Measurements from ENCODE around the gene IGHMBP2.

The IGHMBP2 gene

DNA sequence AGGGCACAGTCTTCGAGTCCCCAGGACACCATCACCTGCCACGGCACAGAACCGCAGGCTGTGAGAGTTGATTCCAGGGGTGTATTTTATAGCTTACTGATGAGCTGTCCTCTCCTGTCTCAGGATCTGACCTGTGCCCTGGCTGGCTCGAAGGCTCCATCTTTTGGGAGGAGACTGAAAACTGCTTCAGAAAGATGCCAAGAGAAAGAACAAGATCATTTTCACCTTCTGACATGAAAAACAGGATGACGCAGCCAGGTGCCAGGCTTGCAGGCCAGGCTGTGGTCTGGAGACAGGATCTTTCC is 74.9 kb downstream of the IGHMBP2 start:
- in situ Hi-C loops (cut with MboI; ENCODE audit: low sequenced_read_pairs), result no loop called here

DNA sequence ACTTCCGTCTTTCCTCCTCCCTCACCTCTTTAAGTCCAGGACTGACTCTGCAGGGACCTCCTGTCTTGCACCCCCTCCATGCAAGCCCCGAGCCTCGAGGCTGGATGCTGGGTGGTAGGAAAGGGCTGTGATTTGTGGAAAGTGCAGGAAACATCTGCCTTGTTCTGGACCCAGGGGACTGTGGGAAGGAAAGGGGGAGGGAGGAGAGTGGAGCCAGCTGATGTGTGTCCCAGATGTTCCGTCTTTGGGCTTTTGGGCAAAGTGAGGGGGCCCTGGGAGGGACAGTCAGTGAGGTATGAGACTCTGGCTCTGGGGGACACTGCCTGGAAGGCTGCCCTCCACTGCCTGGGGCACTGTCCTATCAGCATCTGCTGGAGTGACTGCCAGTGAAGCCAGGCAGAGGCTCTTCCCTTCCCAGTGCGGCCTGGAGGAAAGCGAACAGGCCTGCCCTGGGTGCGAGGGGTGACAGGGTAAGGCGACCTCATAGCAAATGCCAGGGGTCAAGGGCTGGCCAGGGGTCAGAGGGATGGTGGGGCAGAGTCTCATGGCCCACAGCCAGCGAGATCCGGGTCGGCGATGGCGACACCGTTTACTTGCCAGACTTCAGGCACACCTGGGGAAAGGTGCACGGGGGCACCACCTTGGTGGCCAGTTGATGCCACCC is 75.4 kb downstream of the IGHMBP2 start:
- in situ Hi-C loops (cut with MboI; ENCODE audit: low sequenced_read_pairs), result no loop called here

DNA sequence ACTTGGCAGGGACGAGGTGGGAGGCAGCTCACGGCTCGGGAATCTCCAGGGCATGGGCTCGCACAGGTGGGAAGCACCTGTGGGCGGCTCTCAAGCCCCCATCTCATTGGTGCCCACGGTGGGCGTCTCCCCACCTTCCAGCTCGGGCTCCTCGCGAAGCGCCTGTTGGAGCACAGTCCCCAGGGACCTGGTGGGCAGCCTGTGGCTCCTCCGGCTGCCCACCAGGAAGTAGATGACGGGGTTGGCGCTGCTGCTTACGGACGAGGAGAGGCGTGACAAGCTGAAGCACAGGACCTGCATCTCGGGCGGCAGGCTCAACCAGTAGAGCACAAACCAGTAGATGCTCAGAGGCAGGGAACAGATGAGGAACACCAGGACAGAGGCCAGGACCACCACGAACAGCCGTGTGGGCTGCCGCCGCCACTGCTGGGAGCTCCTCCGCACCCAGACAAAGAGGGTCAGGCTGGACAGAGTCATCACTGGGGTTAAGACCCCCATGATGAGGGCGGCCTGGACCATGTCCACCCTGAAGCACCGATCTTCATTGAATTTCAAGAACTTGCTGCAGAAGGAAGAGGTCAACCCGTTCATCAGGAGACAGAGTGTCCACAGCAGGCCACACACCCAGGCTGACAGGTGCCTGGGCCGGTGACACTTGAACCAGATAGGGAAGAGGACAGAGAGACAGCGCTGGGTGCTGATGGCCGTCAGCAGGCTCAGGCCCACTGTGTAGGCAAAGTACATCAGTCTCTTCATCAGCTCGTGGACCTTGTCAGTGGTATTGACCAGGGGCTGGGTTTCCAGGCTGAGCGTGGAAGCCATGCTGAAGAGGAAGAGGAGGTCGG is 76.5 kb downstream of the IGHMBP2 start:
- in situ Hi-C loops (cut with MboI; ENCODE audit: low sequenced_read_pairs), result no loop called here

DNA sequence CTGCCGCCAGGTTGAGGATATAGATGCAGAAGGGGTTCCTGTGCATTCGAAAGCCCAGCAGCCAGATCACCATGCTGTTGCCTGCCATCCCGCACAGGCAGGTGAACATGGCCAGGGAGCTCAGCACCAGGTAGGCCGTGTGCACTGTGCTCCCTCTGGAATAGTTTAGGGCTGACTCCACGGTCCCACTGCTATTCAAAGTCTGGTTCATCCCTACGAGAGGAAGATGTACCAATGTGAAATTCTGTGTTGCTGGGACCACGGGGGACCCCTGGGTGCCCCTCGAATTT is 77.0 kb downstream of the IGHMBP2 start, which contains the start of gene MRGPRD:
MRGPRD (minus strand) TSS at position 211 of the 290 bp plus-strand sequence; CDS start at position 211, 0 bp downstream.
- in situ Hi-C loops (cut with MboI; ENCODE audit: low sequenced_read_pairs), result no loop called here

DNA sequence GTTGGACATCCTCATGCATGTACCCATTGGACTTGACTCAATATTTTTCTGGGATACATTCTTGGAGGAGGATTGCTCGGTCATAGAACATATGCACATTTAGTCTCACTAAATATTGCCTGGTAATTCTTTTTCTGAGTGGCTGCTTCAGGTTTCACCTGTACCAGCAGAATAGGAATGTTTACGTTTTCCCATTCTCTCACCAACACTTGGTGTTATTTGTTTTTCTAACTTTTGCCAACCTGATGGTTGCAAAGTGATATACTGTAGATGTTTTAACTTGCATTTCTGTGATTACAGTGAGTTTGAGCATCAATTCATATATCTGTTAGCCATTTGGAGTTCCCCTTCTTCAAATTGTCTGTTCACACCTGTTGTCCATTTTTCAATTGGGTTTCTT is 78.4 kb downstream of the IGHMBP2 start:
- in situ Hi-C loops (cut with MboI; ENCODE audit: low sequenced_read_pairs), result no loop called here

DNA sequence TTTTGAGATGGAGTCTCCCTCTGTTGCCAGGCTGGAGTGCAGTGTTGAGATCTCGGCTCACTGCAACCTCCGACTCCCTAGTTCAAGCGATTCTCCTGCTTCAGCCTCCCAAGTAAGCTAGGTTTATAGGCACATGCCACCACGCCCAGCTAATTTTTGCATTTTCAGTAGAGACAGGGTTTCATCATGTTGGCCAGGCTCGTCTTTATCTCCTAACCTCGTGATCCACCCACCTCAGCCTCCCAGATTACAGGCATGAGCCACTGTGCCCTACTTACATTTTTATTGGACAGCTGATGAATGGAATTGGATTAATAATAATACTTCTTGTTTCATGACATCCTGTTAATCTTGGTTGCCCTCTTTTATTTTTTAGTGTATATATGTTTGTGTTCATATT is 80.1 kb downstream of the IGHMBP2 start:
- in situ Hi-C loops (cut with MboI; ENCODE audit: low sequenced_read_pairs), result no loop called here

DNA sequence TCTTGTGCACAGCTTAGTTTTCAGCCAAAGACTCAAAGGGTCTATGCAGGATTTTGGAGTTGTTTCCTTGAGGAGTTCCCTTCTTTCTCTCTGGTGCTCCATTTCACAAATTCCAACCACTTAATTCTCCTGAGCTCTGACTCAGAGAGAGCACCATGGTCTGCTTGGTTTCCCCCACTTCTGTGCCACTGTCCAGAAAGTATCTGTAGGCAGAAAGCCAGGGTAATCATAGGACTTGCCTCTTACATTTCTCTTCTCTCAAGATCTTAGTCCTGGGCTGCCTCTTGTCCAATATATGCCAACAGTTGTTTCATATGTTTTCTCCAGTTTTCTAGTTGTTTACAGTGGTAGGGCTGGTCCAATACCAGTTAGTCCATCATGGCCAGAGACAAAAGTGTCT is 83.5 kb downstream of the IGHMBP2 start:
- in situ Hi-C loops (cut with MboI; ENCODE audit: low sequenced_read_pairs), result no loop called here

DNA sequence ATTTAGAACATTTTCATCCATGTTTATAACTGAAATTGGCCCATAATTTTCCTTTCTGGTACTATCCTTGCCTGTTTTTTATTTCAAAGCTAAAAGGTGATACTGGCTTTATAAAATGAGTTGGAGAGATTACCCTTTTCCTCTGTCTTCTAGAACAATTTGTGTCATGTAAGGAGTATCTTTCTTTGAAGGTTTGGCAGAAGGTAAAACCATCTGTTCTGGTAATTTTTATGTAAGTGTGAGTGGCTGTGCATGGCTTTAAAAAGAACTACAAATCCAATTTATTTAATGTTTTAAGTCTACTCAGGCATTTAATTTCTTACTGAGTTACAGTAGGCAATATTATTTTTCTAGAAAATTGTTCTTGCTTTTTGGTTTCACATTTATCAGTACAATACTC is 84.8 kb downstream of the IGHMBP2 start:
- in situ Hi-C loops (cut with MboI; ENCODE audit: low sequenced_read_pairs), result no loop called here

Data from HL-60/S4 (cell line).